Measurements from ENCODE around the gene ANKRD26.

DNA sequence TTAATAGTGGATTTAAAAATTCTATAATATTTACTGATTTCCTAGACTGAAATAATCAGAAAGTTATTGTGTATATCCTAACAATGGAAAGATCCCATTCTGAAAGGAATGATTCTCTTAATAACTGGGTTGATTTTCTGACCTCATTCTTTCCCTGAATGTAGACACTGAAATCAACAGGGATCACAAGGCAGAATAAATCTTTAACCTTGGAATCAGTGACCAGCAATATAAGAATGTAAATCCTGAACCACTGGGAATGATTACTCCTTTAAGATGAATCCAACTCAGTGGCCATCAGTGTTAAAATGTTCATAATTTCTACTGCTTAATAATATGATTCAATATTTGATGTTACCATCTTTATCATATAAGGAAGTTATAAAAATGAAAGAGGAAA lies 47.6 kb downstream of the ANKRD26 start:
- TF ChIP-seq, protein P1, sequence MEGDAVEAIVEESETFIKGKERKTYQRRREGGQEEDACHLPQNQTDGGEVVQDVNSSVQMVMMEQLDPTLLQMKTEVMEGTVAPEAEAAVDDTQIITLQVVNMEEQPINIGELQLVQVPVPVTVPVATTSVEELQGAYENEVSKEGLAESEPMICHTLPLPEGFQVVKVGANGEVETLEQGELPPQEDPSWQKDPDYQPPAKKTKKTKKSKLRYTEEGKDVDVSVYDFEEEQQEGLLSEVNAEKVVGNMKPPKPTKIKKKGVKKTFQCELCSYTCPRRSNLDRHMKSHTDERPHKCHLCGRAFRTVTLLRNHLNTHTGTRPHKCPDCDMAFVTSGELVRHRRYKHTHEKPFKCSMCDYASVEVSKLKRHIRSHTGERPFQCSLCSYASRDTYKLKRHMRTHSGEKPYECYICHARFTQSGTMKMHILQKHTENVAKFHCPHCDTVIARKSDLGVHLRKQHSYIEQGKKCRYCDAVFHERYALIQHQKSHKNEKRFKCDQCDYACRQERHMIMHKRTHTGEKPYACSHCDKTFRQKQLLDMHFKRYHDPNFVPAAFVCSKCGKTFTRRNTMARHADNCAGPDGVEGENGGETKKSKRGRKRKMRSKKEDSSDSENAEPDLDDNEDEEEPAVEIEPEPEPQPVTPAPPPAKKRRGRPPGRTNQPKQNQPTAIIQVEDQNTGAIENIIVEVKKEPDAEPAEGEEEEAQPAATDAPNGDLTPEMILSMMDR (IDR thresholded peaks at IDR 0.05 in 2 of 3, conservative IDR thresholded peaks at IDR 0.05 in 1 of 3; ENCODE audit: insufficient read depth in 2 of 3, low read depth in 1 of 3, low read length in 3 of 3), result no peak
- TF ChIP-seq CHD2 (IDR thresholded peaks at IDR 0.05; ENCODE audit: low read depth, low read length), result no peak
- TF ChIP-seq ATF4 (CRISPR knock-in tag; IDR thresholded peaks at IDR 0.05), result no peak
- TF ChIP-seq POLR2AphosphoS5 (IDR thresholded peaks at IDR 0.05; ENCODE audit: control insufficient read depth, insufficient read depth, low read depth, low read length), result no peak
- no peak for TF ChIP-seq XRCC5 (IDR thresholded peaks at IDR 0.05; ENCODE audit: low read depth, low read length)
- no peak for TF ChIP-seq BRF1 (IDR thresholded peaks at IDR 0.05; ENCODE audit: borderline replicate concordance, extremely low read depth, insufficient read length)
- TF ChIP-seq, protein P2, sequence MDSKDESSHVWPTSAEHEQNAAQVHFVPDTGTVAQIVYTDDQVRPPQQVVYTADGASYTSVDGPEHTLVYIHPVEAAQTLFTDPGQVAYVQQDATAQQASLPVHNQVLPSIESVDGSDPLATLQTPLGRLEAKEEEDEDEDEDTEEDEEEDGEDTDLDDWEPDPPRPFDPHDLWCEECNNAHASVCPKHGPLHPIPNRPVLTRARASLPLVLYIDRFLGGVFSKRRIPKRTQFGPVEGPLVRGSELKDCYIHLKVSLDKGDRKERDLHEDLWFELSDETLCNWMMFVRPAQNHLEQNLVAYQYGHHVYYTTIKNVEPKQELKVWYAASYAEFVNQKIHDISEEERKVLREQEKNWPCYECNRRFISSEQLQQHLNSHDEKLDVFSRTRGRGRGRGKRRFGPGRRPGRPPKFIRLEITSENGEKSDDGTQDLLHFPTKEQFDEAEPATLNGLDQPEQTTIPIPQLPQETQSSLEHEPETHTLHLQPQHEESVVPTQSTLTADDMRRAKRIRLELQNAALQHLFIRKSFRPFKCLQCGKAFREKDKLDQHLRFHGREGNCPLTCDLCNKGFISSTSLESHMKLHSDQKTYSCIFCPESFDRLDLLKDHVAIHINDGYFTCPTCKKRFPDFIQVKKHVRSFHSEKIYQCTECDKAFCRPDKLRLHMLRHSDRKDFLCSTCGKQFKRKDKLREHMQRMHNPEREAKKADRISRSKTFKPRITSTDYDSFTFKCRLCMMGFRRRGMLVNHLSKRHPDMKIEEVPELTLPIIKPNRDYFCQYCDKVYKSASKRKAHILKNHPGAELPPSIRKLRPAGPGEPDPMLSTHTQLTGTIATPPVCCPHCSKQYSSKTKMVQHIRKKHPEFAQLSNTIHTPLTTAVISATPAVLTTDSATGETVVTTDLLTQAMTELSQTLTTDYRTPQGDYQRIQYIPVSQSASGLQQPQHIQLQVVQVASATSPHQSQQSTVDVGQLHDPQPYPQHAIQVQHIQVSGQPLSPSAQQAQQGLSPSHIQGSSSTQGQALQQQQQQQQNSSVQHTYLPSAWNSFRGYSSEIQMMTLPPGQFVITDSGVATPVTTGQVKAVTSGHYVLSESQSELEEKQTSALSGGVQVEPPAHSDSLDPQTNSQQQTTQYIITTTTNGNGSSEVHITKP (IDR thresholded peaks at IDR 0.05; ENCODE audit: partially characterized antibody), result no peak

Data from K562 (cell line).